GM12801 (cell line): Measurements from ENCODE around the gene KCNG2.

Experiments used
- TF ChIP-seq, protein P1 (sequence below): IDR thresholded peaks from one replicate; pipeline ENCODE4 v1.5.1; 2011; ENCODE audit warnings: control low read depth; ENCODE audit not compliant: insufficient read length; ENCODE audit errors: extremely low read depth

KCNG2 gene

DNA sequence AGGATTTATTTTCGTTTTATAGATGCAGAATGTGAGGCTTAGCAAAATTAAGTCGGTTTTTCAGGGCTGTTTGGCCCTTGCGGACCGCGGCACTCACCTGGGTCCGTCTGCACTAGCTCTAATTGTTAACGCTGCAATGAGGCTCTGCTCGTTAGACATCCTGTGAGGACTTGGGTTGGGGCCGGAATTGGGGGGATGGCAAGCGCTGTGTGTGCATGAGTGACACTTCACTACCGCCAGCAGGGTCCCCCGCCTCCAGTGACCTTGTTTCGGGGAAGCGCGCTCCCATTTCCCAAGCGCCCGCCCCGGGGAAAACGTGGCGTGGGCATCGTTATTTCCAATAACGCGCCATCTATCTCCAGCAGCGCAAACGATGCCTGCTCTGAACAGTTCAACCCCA lies 54.2 kb downstream of the KCNG2 start:
- TF ChIP-seq, protein P1, sequence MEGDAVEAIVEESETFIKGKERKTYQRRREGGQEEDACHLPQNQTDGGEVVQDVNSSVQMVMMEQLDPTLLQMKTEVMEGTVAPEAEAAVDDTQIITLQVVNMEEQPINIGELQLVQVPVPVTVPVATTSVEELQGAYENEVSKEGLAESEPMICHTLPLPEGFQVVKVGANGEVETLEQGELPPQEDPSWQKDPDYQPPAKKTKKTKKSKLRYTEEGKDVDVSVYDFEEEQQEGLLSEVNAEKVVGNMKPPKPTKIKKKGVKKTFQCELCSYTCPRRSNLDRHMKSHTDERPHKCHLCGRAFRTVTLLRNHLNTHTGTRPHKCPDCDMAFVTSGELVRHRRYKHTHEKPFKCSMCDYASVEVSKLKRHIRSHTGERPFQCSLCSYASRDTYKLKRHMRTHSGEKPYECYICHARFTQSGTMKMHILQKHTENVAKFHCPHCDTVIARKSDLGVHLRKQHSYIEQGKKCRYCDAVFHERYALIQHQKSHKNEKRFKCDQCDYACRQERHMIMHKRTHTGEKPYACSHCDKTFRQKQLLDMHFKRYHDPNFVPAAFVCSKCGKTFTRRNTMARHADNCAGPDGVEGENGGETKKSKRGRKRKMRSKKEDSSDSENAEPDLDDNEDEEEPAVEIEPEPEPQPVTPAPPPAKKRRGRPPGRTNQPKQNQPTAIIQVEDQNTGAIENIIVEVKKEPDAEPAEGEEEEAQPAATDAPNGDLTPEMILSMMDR: no peak

DNA sequence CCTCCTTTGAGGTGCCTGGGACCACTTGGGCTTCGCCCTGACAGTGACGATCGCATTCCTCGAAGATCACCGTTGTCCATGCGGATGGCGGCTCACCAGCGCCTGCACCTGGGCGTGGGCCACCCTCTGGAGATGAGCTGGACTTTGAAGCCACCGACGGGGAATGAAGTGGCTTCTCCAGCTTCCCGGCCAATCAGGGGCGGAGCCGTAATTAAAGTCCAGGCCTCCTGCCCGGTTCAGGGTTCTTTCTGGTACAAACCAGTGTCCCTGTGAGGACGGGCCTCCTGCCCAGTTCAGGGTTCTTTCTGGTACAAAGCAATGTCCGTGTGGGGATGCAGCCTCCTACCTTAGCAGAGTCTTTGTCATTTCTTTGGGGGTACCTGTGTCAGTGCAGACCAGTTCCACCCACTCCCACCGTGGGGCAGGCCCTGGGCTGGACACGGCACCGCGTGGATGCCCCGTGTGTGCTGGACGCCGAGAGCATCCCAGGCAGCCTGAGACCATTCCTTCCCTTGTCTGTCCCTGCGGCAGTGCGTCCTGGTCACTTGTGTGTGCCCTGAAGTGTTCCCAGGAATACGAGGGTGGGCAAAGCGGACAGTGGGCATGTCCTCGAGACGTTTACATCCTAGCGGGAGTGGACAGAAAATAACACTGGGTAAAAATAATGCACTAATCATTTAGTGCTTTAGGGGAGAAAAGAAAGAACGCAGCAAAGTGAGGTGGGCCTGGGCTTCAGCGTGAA lies 55.0 kb downstream of the KCNG2 start:
- TF ChIP-seq, protein P1: no peak

DNA sequence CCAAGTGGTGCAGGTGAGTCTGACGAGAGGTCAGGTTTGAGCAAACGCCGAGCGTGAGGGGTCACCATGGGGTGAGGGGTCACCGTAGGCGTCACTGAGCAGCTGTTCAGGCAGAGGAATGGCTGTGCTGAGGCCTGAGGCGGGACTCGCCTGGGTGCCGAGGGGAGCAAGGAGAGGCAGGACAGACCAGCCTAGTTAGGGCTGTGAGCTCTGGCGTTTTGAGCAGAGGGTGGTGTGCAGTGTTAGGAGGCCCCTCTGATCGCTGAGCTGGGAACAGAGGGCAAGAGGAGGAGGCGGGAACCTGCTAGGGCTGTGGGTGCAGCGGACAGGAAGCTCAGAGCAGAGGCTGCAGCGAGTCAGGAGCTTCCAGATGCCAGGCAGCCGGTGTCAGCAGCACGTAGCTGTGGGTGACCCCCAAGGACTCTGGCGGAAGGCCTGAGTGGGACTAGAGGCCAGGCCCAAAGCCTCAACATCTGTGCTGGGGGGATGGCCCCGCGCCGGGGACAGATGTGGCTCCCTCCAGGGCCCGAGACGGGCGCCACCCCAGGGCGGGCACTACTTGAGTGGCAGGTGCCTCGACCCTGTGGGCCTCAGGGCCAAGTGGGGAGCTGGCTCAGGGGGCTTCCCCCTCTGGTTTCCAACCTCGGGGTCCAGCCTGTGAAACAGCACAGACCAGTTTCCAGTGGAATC lies 55.7 kb downstream of the KCNG2 start:
- TF ChIP-seq, protein P1: no peak

DNA sequence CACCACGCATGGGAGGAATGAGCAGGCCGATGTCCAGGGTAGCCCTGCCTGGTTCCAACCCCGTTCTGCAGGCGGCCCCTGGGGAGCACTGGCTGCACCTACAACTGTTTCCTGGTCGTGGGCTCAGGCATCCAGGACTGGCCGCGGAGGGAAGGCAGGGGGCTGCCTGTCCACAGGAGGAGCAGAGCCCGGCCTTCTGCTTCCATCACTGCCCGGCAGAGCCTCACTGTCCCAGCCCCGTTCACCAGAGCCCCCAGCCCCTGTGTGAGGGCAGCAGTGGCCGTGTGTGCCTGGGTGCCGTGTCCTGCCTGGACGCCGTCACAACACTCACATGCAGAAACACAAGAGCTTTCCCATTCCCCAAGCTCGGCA lies 56.2 kb downstream of the KCNG2 start:
- TF ChIP-seq, protein P1: no peak

DNA sequence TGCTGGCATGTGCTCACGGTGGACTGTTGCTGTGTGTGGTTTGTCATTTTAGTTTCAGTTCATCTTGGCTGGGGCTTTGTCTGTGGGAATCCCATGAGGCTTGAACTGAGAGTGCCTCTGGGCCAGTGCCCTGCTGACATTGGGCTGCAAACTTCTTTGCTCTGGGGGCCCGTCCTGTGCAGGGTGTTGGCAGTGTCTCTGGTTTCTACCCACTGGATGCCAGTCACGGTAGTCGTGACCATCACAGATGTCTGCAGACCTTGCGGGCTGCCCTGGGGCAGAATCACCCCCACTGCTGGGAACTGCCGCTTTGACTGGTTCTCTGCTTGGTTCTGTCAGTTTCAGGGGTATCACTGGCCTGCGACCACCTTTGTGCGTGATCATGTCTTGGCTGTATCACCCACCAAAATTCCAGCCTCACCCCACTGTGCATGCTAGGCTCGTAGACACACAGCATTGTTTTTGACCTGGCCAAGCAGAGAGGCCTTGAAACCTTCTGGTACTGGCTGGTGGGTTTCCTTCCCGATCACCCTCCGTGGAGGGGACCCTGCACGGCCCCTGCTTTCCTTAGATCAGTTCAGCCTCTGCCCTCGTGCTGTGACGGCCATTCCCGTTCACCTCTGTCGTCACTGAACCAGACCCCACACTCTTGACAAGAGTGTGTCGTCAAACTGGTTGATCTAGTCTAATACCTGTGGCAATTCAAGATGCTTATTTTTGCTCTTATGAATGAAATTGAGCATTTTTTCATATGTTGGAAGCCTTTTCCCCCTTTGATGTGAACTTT lies 57.6 kb downstream of the KCNG2 start:
- TF ChIP-seq, protein P1: no peak

DNA sequence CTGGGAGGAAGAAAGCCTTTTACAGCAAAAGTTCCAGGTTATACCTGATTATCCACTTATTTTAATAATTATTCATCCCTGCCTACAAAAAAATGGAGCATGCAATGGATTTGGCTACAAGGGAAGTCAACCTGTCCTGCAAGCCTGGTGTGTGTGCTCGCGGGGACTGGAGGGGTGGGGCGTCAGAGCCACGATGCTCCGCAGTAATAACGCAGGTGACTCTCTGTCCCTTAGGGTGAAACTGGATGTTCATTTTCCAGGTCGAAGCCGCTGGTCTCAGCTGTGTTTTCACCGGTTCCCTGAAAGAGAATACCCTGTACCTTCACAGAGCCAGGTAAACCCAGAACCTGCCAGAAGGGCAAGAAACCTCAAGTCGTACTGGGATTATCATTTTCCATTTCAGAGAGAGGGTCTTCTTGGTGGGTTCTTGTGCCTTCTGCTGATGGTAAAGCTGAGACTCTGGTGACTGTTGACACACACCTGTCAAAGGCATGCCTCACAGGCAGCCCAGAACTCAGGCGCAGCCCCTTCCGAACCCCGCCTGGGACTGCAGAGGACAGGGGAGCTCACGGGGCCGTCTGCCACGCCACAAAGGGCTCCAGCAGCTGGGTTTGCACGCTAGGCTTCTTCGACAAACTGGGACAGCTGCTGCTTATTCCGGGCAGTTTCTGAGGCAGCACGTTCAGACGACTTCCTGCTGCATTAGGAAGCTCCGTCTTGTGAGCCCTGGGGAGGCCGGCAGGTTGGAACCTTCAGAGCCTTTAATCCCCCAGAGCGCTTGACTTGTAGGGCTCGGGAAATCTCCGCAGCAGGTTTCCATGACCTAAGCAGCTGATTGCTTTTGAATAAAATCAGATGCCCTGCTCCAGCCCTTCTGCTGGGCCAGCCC lies 58.6 kb downstream of the KCNG2 start:
- TF ChIP-seq, protein P1: no peak

DNA sequence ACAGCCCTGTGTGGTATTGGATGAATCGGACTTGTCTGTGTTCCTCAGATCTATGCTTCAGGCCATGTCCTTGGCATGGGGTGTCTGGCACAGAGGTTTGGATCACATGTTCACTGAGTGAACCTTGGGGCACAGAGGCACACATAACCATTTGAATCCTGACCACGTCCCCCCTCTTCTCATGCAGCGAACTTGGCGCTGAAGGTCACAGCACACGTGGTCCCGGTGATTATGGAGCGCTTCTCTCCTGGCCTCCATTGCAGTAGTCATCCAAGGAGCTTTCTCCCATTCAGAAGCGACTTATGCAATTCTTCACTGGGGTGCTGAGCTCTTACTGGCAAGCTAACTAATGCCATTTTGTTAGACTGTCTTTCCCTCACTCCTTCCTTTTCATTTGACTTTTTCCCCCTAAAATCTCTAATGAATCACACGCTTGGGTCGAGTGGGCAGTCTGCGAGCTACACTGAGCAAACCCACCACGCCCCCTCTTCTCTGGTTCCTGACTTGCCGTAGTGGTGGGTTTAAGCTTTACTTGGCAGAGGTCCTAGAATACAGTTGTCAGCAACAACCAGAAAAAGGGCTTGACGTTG lies 59.4 kb downstream of the KCNG2 start:
- TF ChIP-seq, protein P1: no peak
